Activated naive CD4-positive, alpha-beta T cell treated with anti-CD3 and anti-CD28 coated beads, Interleukin-2, amount 50 U/mL, for 24 hours (primary cell): Measurements from ENCODE around the gene ASXL3.

Experiments
- H3K27ac Mint-ChIP-seq: one replicate; pipeline ENCODE4 v1.8.0; 2021; ENCODE audit warnings: mild to moderate bottlenecking, mixed read lengths
- H3K27me3 Mint-ChIP-seq: one replicate; pipeline ENCODE4 v1.8.0; 2021; ENCODE audit warnings: mixed read lengths
- H3K36me3 Mint-ChIP-seq: one replicate; pipeline ENCODE4 v1.8.0; 2021; ENCODE audit warnings: mixed read lengths
- H3K4me1 Mint-ChIP-seq: one replicate; pipeline ENCODE4 v1.8.0; 2021; ENCODE audit warnings: mixed read lengths
- H3K4me3 Mint-ChIP-seq: one replicate; pipeline ENCODE4 v1.8.0; 2021; ENCODE audit warnings: mild to moderate bottlenecking, mixed read lengths
- H3K9me3 Mint-ChIP-seq: one replicate; pipeline ENCODE4 v1.8.0; 2021; ENCODE audit warnings: mixed read lengths

Gene ASXL3

DNA sequence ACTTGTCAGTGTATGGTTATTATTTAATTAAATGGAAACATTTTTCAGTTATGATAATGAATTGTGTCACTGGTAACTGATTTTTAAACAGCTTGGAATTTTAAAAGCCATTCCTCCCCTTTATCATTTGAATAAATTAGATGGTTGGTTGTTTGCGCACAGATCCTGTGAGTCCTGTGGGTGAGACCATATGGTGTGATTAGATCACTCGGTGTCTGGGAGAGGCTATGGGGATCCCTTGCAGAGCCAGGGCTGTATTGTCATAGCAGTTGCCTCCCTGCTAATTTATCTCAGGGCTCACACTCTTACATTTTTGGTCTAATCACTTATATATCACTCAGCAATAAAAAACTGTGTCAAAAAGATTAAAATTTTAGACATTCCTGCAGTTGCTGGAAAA, 133.5 kb downstream of the ASXL3 start:
- no peaks in the 10 kb centered on the region for H3K4me1 Mint-ChIP-seq
- H3K27me3 Mint-ChIP-seq = no peaks in the 10 kb centered on the region
- no peaks in the 10 kb centered on the region for H3K9me3 Mint-ChIP-seq
- H3K36me3 Mint-ChIP-seq = no peaks in the 10 kb centered on the region
- no peak overlapping the region for H3K27ac Mint-ChIP-seq
- H3K4me3 Mint-ChIP-seq = no peak overlapping the region

- Mint-ChIP-seq H3K27ac (no peak overlapping the region), H3K36me3 (no peaks in the 10 kb centered on the region), H3K9me3 (no peaks in the 10 kb centered on the region), H3K4me1 (no peaks in the 10 kb centered on the region), H3K4me3 (no peak overlapping the region), H3K27me3 (no peaks in the 10 kb centered on the region)
These were observed 134.7 kb downstream of the ASXL3 start for GRCh38 chr18:33712719-33713118.

GRCh38 chr18:33716061-33716683, 138.2 kb downstream of the ASXL3 start:
- Mint-ChIP-seq H3K4me3 (no peak overlapping the region), H3K27me3 (no peaks in the 10 kb centered on the region), H3K27ac (no peak overlapping the region), H3K36me3 (no peaks in the 10 kb centered on the region), H3K9me3 (no peaks in the 10 kb centered on the region), H3K4me1 (no peaks in the 10 kb centered on the region)

- H3K27me3 Mint-ChIP-seq = no peaks in the 10 kb centered on the region
- H3K4me3 Mint-ChIP-seq = no peak overlapping the region
- H3K27ac Mint-ChIP-seq = no peak overlapping the region
- H3K4me1 Mint-ChIP-seq = no peaks in the 10 kb centered on the region
- no peaks in the 10 kb centered on the region for H3K36me3 Mint-ChIP-seq
- H3K9me3 Mint-ChIP-seq = no peaks in the 10 kb centered on the region
These were observed 139.3 kb downstream of the ASXL3 start for GRCh38 chr18:33717339-33717738.

DNA sequence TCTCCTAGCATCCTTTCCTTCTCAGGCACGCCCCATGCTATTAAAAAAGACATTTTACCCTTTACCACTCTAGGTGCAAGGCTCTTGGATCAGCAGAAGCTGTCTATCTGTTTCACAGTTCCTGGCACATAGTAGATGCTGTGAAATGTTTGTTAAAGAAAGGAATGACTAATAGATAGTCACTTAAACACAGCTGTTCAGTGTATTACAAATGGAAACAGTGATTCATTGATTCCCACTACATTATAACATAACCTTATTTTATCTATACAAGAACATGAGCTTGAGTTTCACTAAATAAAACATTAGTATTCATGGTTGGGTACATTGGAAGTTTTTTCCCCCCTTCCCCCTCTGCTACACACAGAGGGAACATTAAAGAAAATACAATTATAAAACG, 142.1 kb downstream of the ASXL3 start:
- no peaks in the 10 kb centered on the region for H3K4me1 Mint-ChIP-seq
- H3K27ac Mint-ChIP-seq = no peak overlapping the region
- H3K9me3 Mint-ChIP-seq = no peaks in the 10 kb centered on the region
- H3K4me3 Mint-ChIP-seq = no peak overlapping the region
- no peaks in the 10 kb centered on the region for H3K27me3 Mint-ChIP-seq
- H3K36me3 Mint-ChIP-seq = no peaks in the 10 kb centered on the region

- Mint-ChIP-seq H3K9me3 (peaks cover 16% of the 10 kb centered on the region), H3K27me3 (no peaks in the 10 kb centered on the region), H3K36me3 (no peaks in the 10 kb centered on the region), H3K27ac (no peak overlapping the region), H3K4me1 (no peaks in the 10 kb centered on the region), H3K4me3 (no peak overlapping the region)
These were observed 151.5 kb downstream of the ASXL3 start for GRCh38 chr18:33729556-33729955.

- Mint-ChIP-seq H3K9me3 (peaks cover 14% of the 10 kb centered on the region), H3K36me3 (no peaks in the 10 kb centered on the region), H3K4me3 (no peak overlapping the region), H3K4me1 (no peaks in the 10 kb centered on the region), H3K27ac (no peak overlapping the region), H3K27me3 (no peaks in the 10 kb centered on the region)
These were observed 155.4 kb downstream of the ASXL3 start for GRCh38 chr18:33733376-33733775.

DNA sequence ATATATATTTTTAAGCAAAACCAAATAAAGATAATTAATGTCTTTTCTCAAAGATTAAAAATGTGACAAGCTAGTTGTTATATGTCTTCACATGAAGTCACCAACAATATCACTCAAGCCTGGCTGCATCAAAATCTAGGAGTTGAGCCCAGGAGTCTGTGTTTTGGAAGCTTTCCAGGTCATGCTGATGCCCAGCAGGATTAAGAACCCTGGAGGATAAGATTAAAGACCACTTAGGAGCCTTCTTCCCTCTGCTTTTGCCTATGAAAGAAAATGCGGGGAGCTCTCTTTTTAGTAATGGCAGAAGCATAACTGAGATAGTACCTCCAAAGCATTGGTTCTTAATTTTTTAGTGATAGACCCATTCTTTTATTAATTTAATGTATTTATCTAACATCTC, 157.4 kb downstream of the ASXL3 start:
- H3K27me3 Mint-ChIP-seq = no peaks in the 10 kb centered on the region
- no peak overlapping the region for H3K27ac Mint-ChIP-seq
- H3K9me3 Mint-ChIP-seq = peaks cover 9% of the 10 kb centered on the region
- H3K36me3 Mint-ChIP-seq = no peaks in the 10 kb centered on the region
- H3K4me1 Mint-ChIP-seq = no peaks in the 10 kb centered on the region
- no peak overlapping the region for H3K4me3 Mint-ChIP-seq

DNA sequence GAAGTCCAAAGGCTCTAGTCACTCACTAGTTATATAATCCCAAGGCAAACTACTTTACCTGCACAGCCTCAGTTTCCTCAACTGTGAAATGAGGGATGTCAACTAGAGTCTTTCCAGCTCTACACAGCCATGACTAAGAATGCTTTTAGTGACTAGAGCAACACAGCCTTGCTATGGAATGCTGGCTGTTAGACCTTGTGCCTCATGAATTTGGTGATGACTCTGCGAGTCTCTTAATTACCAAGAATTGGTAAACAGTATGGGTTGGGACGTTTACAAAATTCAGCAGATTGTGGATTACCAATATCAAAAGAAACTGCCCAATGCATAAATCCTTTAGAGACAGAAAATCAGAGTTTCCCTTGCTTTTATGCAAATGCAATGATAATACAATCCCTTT, 163.7 kb downstream of the ASXL3 start:
- no peak overlapping the region for H3K4me3 Mint-ChIP-seq
- no peaks in the 10 kb centered on the region for H3K36me3 Mint-ChIP-seq
- no peaks in the 10 kb centered on the region for H3K4me1 Mint-ChIP-seq
- H3K27ac Mint-ChIP-seq = no peak overlapping the region
- no peaks in the 10 kb centered on the region for H3K9me3 Mint-ChIP-seq
- H3K27me3 Mint-ChIP-seq = no peaks in the 10 kb centered on the region

- no peak overlapping the region for H3K27ac Mint-ChIP-seq
- no peak overlapping the region for H3K4me3 Mint-ChIP-seq
- no peaks in the 10 kb centered on the region for H3K27me3 Mint-ChIP-seq
- H3K4me1 Mint-ChIP-seq = no peaks in the 10 kb centered on the region
- no peaks in the 10 kb centered on the region for H3K36me3 Mint-ChIP-seq
- no peaks in the 10 kb centered on the region for H3K9me3 Mint-ChIP-seq
These were observed 166.1 kb downstream of the ASXL3 start for GRCh38 chr18:33744032-33744697.

DNA sequence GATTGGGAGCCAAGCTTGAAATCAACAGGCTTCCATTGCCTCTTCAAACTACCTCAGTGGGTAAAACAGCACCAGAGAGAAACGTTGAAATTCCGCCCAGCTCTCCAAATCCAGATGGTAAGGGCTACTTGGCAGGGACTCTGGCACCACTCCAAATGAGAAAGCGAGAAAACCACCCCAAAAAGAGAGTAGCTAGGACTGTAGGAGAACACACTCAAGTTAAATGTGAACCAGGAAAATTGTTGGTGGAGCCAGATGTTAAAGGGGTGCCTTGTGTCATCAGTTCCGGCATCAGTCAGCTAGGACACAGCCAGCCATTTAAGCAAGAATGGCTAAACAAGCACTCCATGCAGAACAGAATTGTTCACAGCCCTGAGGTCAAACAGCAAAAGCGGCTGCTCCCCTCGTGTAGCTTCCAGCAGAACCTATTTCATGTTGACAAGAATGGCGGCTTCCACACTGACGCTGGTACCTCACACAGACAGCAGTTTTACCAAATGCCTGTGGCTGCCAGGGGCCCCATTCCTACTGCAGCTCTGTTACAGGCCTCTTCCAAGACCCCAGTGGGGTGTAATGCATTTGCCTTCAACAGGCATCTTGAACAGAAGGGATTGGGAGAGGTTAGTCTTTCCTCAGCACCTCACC, 167.3 kb downstream of the ASXL3 start:
- no peak overlapping the region for H3K4me3 Mint-ChIP-seq
- H3K9me3 Mint-ChIP-seq = no peaks in the 10 kb centered on the region
- no peaks in the 10 kb centered on the region for H3K4me1 Mint-ChIP-seq
- H3K27ac Mint-ChIP-seq = no peak overlapping the region
- no peaks in the 10 kb centered on the region for H3K27me3 Mint-ChIP-seq
- H3K36me3 Mint-ChIP-seq = no peaks in the 10 kb centered on the region

DNA sequence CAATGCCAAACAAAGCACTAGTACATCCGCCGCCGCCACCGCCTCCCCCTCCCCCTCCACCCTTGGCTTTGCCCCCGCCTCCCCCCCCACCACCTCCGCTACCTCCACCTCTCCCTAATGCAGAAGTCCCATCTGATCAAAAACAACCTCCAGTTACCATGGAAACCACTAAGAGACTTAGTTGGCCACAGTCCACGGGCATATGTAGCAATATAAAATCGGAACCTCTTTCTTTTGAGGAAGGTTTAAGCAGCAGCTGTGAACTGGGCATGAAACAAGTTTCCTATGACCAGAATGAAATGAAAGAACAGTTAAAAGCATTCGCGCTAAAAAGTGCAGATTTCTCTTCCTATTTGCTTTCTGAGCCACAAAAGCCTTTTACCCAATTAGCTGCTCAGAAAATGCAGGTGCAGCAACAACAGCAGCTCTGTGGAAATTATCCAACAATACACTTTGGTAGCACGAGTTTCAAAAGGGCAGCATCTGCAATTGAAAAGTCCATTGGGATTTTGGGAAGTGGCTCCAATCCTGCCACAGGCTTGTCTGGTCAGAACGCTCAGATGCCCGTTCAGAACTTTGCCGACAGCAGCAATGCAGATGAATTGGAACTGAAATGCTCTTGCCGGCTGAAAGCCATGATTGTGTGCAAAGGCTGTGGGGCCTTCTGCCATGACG, 168.0 kb downstream of the ASXL3 start:
- Mint-ChIP-seq H3K4me3 (no peak overlapping the region), H3K4me1 (no peaks in the 10 kb centered on the region), H3K27ac (no peak overlapping the region), H3K36me3 (no peaks in the 10 kb centered on the region), H3K27me3 (no peaks in the 10 kb centered on the region), H3K9me3 (no peaks in the 10 kb centered on the region)

GRCh38 chr18:33749834-33750233, 171.8 kb downstream of the ASXL3 start:
- Mint-ChIP-seq H3K4me3 (no peak overlapping the region), H3K27me3 (no peaks in the 10 kb centered on the region), H3K36me3 (no peaks in the 10 kb centered on the region), H3K4me1 (no peaks in the 10 kb centered on the region), H3K27ac (no peak overlapping the region), H3K9me3 (no peaks in the 10 kb centered on the region)

- no peaks in the 10 kb centered on the region for H3K36me3 Mint-ChIP-seq
- no peaks in the 10 kb centered on the region for H3K4me1 Mint-ChIP-seq
- H3K27me3 Mint-ChIP-seq = no peaks in the 10 kb centered on the region
- H3K9me3 Mint-ChIP-seq = no peaks in the 10 kb centered on the region
- H3K27ac Mint-ChIP-seq = no peak overlapping the region
- H3K4me3 Mint-ChIP-seq = no peak overlapping the region
These were observed 172.3 kb downstream of the ASXL3 start for GRCh38 chr18:33750366-33750765.

GRCh38 chr18:33751613-33752221, 173.7 kb downstream of the ASXL3 start:
- Mint-ChIP-seq H3K4me1 (no peaks in the 10 kb centered on the region), H3K27me3 (no peaks in the 10 kb centered on the region), H3K27ac (no peak overlapping the region), H3K36me3 (no peaks in the 10 kb centered on the region), H3K4me3 (no peak overlapping the region), H3K9me3 (no peaks in the 10 kb centered on the region)

- Mint-ChIP-seq H3K36me3 (no peaks in the 10 kb centered on the region), H3K27me3 (no peaks in the 10 kb centered on the region), H3K4me3 (no peak overlapping the region), H3K27ac (no peak overlapping the region), H3K9me3 (no peaks in the 10 kb centered on the region), H3K4me1 (no peaks in the 10 kb centered on the region)
These were observed 177.4 kb downstream of the ASXL3 start for GRCh38 chr18:33755391-33755790.
